ENCODE results near the gene NBL1. TPM values are rescaled to one million over a fixed set of nuclear protein-coding genes. Genes with fewer than 3 reads are reported as not detected.

The NBL1 gene
- total and polyA plus RNA-seq, 7 donors: 64.1 to 394 (median 128) TPM

DNA sequence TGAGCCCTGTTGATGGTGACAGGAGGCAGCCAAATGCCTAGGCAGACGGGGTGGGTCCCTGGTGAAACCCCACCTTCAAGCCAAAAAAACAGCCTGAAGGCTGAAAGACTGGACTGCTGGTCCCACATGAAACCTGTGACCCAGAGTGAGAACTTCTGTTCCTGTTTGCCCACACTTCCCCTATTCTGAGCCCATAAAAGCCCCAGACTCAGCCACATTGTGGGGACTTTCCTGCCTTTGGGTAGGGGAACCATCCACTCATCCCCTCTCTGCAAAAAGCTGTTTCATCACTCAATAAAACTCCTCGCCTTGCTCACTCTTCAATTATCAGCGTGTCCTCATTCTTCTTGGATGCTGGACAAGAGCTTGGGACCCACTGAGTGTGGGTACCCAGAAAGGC, 45.7 kb downstream of the NBL1 start:
- H3K36me3 ChIP-seq: peaks cover 0 to 73% (median 5%) of the 10 kb centered on the region in 4 donors

DNA sequence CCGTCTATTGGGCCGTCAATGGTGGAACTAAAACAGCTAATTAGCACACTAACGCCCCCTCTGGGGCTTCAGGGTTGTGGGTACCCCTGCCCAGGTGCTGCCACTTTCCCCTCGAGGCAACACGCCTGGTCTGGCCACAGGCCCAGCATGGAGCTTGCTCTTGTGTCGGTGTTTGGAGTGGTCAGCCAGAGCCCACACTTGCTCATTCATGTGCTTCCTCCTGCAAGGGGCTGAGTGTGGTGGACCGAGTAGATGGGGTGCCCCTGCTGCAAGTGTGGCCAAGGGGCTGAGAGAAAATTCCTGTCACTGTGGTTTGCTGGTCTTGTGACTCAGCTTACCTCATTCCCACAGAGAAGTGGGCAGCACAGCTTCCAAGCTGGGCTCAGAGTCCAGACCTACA, 46.2 kb downstream of the NBL1 start:
- TF ChIP-seq, protein P1, sequence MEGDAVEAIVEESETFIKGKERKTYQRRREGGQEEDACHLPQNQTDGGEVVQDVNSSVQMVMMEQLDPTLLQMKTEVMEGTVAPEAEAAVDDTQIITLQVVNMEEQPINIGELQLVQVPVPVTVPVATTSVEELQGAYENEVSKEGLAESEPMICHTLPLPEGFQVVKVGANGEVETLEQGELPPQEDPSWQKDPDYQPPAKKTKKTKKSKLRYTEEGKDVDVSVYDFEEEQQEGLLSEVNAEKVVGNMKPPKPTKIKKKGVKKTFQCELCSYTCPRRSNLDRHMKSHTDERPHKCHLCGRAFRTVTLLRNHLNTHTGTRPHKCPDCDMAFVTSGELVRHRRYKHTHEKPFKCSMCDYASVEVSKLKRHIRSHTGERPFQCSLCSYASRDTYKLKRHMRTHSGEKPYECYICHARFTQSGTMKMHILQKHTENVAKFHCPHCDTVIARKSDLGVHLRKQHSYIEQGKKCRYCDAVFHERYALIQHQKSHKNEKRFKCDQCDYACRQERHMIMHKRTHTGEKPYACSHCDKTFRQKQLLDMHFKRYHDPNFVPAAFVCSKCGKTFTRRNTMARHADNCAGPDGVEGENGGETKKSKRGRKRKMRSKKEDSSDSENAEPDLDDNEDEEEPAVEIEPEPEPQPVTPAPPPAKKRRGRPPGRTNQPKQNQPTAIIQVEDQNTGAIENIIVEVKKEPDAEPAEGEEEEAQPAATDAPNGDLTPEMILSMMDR (IDR thresholded peaks at IDR 0.05): no peak
- TF ChIP-seq POLR2A (IDR thresholded peaks at IDR 0.05) (no peak), EP300 (IDR thresholded peaks at IDR 0.05) (no peak), POLR2AphosphoS5 (IDR thresholded peaks at IDR 0.05) (no peak)
- intact Hi-C loops (cut with DNase I): no loop called here
- no peak overlapping the region for H3K27ac ChIP-seq
- no peaks in the 10 kb centered on the region for H3K9me3 ChIP-seq
- H3K4me1 ChIP-seq: no peaks in the 10 kb centered on the region
- DNase-seq: no peak
- peaks cover 0 to 73% (median 5%) of the 10 kb centered on the region in 4 donors for H3K36me3 ChIP-seq
- no peaks in the 10 kb centered on the region for H3K27me3 ChIP-seq
- no peak overlapping the region for H3K4me3 ChIP-seq
- 90 to 91% methylated on average over 7 of the region's 7 CpGs for WGBS, 2 donors

More for the DNA sequence above, 45.7 kb downstream of the NBL1 start:
- no peak for TF ChIP-seq POLR2AphosphoS5 (IDR thresholded peaks at IDR 0.05)
- TF ChIP-seq, protein P1 (IDR thresholded peaks at IDR 0.05): no peak
- no peak for TF ChIP-seq EP300 (IDR thresholded peaks at IDR 0.05)
- no peak for TF ChIP-seq POLR2A (IDR thresholded peaks at IDR 0.05)
- Histone ChIP-seq H3K9me3 (no peaks in the 10 kb centered on the region), H3K27ac (no peak overlapping the region), H3K4me3 (no peak overlapping the region), H3K4me1 (no peaks in the 10 kb centered on the region), H3K27me3 (no peaks in the 10 kb centered on the region)
- DNase-seq: no peak
- intact Hi-C loops (cut with DNase I): no loop called here
- WGBS, 2 donors: 88 to 97% methylated on average over 3 of the region's 3 CpGs

DNA sequence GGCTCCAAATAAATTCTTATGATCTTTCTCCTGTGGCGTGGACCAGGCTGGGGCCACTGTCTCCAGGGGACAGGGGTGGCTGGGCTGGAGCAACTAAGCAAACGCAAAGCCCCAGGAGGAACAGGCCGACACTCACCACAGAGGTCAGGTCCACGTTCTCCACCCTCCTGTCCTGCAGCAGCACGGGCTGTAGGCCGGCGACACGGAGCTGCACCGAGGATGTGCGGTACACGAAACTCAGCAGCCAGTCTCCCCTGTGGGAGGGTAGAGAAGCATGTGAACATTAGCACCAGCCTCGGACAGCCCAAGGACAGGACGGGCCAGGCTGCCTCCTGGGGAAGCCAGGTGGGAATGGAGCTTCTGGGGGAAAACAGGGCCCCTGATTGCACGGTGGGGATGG, 50.2 kb downstream of the NBL1 start:
- Histone ChIP-seq H3K36me3 (peaks cover 0 to 73% (median 5%) of the 10 kb centered on the region in 4 donors), H3K9me3 (no peaks in the 10 kb centered on the region), H3K4me1 (no peaks in the 10 kb centered on the region), H3K27ac (no peak overlapping the region), H3K4me3 (no peak overlapping the region), H3K27me3 (no peaks in the 10 kb centered on the region)
- 89 to 90% methylated on average over 14 of the region's 14 CpGs for WGBS, 2 donors
- intact Hi-C loops (cut with DNase I): no loop called here
- no peak for TF ChIP-seq POLR2AphosphoS5 (IDR thresholded peaks at IDR 0.05)
- TF ChIP-seq POLR2A (IDR thresholded peaks at IDR 0.05): no peak
- TF ChIP-seq, protein P1 (IDR thresholded peaks at IDR 0.05): no peak
- no peak for TF ChIP-seq EP300 (IDR thresholded peaks at IDR 0.05)
- no peak for DNase-seq

DNA sequence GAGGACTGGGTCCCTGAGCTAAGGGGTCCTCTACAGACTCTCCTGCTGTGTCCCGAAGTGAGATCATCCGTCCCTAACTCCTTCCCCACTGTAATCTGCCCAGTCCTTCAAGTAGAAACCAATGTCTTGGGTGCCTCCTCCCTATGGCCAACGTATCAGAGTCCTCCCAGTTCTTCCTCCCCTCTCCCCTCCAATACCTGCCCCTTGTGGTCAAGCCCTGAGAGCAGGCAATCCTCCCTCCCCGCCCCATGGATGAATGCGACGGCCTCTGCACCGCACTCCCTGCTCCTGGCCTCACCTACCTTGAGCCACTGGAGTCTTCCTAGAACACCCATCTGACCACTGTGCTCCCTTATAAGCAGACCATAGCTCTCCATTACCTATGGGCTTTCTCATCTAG, 51.7 kb downstream of the NBL1 start:
- Histone ChIP-seq H3K4me3 (no peak overlapping the region), H3K4me1 (no peaks in the 10 kb centered on the region), H3K9me3 (no peaks in the 10 kb centered on the region), H3K36me3 (peaks cover 0 to 76% (median 12%) of the 10 kb centered on the region in 4 donors), H3K27ac (no peak overlapping the region), H3K27me3 (no peaks in the 10 kb centered on the region)
- TF ChIP-seq POLR2A (IDR thresholded peaks at IDR 0.05) (no peak), EP300 (IDR thresholded peaks at IDR 0.05) (no peak), POLR2AphosphoS5 (IDR thresholded peaks at IDR 0.05) (no peak)
- TF ChIP-seq, protein P1 (IDR thresholded peaks at IDR 0.05): no peak
- no peak for DNase-seq
- 85 to 96% methylated on average over 7 of the region's 7 CpGs for WGBS, 2 donors
- intact Hi-C loops (cut with DNase I): no loop called here

DNA sequence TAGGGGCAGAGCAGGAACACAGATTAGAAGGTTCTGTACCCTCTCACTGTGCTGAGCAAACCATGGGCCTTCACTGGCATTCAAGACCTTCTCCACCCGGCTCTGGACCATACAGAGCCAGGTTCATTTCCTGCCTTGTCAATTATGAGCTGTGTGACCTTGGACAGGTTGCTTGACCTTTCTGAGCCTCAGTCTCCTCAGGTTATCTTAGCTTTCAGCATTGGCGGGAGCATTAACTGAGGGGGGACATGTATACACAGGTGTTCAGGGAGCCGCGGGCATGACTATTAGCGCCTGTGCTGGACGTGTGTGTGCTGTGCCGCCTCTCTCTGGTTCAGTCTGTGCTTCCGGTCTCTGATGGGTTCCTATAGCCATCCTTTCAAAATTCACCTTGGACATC, 52.7 kb downstream of the NBL1 start:
- Histone ChIP-seq H3K9me3 (no peaks in the 10 kb centered on the region), H3K27me3 (no peaks in the 10 kb centered on the region), H3K4me3 (no peak overlapping the region), H3K4me1 (no peaks in the 10 kb centered on the region), H3K27ac (no peak overlapping the region), H3K36me3 (peaks cover 0 to 67% (median 10%) of the 10 kb centered on the region in 4 donors)
- intact Hi-C loops (cut with DNase I): no loop called here
- DNase-seq: no peak
- no peak for TF ChIP-seq POLR2A (IDR thresholded peaks at IDR 0.05)
- TF ChIP-seq POLR2AphosphoS5 (IDR thresholded peaks at IDR 0.05): no peak
- TF ChIP-seq, protein P1 (IDR thresholded peaks at IDR 0.05): no peak
- TF ChIP-seq EP300 (IDR thresholded peaks at IDR 0.05): no peak
- 95 to 97% methylated on average over 8 of the region's 8 CpGs for WGBS, 2 donors
